Measurements from ENCODE around the gene SPART.

Gene SPART, protein sequence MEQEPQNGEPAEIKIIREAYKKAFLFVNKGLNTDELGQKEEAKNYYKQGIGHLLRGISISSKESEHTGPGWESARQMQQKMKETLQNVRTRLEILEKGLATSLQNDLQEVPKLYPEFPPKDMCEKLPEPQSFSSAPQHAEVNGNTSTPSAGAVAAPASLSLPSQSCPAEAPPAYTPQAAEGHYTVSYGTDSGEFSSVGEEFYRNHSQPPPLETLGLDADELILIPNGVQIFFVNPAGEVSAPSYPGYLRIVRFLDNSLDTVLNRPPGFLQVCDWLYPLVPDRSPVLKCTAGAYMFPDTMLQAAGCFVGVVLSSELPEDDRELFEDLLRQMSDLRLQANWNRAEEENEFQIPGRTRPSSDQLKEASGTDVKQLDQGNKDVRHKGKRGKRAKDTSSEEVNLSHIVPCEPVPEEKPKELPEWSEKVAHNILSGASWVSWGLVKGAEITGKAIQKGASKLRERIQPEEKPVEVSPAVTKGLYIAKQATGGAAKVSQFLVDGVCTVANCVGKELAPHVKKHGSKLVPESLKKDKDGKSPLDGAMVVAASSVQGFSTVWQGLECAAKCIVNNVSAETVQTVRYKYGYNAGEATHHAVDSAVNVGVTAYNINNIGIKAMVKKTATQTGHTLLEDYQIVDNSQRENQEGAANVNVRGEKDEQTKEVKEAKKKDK

DNA sequence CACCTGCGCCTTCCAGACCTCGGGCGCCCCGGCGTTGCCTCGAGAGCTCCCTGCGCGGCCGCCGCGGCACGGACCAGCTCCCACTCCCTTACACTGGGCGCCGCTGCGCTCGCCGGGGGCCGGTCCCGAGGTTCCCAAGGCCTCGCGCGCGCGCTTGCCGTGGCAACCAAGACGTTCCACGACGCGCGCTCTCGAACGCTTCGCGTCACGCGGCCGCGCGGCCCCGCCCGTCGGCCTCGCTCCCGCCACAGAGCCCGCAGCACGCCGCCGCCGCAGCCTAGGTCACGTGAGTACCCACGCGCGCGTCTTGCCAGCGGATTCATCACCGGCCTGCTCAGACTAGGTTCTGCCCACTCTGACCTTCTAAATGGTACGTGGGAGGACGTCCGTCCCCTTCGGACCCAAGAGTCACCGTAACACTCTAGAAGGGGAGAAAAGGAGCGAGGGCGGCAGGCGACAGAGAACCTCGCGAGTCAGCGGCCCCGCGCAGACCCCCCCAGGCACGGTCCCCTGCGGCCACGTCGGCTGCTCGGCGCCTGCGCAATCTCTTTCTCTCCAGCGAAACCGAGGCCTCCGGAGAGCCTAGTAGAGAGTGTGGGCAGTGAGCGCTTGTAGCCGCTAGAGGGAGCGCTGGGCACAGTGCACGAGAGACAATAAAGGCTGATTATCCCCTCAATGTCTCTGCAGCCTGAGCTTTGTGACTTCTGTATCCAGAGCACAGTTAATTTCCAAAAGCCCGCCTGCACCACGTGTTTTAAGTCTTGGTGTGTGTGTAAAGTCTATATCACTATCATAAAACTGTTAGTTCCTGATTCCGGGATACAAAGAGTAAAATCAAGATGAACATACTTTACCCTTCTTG, at the start of gene SPART:
Gene SPART (minus strand): TSS at position 173 of the 862 bp plus-strand sequence. CDS start 10,564 bp downstream, outside the sequence.
- Histone ChIP-seq H3K4me1 (ENCODE audit: insufficient read depth, low read length) (peaks cover 11% of the 10 kb centered on the region), H3K27ac (ENCODE audit: low read length) (no peak within 1 kb of the TSS), H3K9ac (ENCODE audit: low read depth, low read length) (peak within 1 kb of the TSS; percentile 88), H3K27me3 (ENCODE audit: insufficient read depth, low read length) (peaks cover 20% of the 10 kb centered on the region), H3K36me3 (ENCODE audit: insufficient read depth, low read depth, low read length) (no peaks in the 10 kb centered on the region), H3K4me3 (ENCODE audit: low read length) (peak within 1 kb of the TSS; percentile 82), H3K9me3 (ENCODE audit: insufficient read depth, low read depth, low read length) (no peaks in the 10 kb centered on the region)

- Histone ChIP-seq H3K36me3 (ENCODE audit: insufficient read depth, low read depth, low read length) (no peaks in the 10 kb centered on the region), H3K27ac (ENCODE audit: low read length) (no peak overlapping the region), H3K4me1 (ENCODE audit: insufficient read depth, low read length) (no peaks in the 10 kb centered on the region), H3K4me3 (ENCODE audit: low read length) (no peak overlapping the region), H3K9me3 (ENCODE audit: insufficient read depth, low read depth, low read length) (no peaks in the 10 kb centered on the region), H3K27me3 (ENCODE audit: insufficient read depth, low read length) (no peaks in the 10 kb centered on the region), H3K9ac (ENCODE audit: low read depth, low read length) (no peak overlapping the region)
Measured at GRCh38 chr13:36395280-36395679, 49.1 kb upstream of the SPART start.

GRCh38 chr13:36385489-36385888, 39.3 kb upstream of the SPART start:
- H3K4me3 ChIP-seq (ENCODE audit: low read length) = no peak overlapping the region
- H3K36me3 ChIP-seq (ENCODE audit: insufficient read depth, low read depth, low read length) = no peaks in the 10 kb centered on the region
- no peaks in the 10 kb centered on the region for H3K9me3 ChIP-seq (ENCODE audit: insufficient read depth, low read depth, low read length)
- no peaks in the 10 kb centered on the region for H3K4me1 ChIP-seq (ENCODE audit: insufficient read depth, low read length)
- H3K9ac ChIP-seq (ENCODE audit: low read depth, low read length) = no peak overlapping the region
- no peaks in the 10 kb centered on the region for H3K27me3 ChIP-seq (ENCODE audit: insufficient read depth, low read length)
- H3K27ac ChIP-seq (ENCODE audit: low read length) = no peak overlapping the region

DNA sequence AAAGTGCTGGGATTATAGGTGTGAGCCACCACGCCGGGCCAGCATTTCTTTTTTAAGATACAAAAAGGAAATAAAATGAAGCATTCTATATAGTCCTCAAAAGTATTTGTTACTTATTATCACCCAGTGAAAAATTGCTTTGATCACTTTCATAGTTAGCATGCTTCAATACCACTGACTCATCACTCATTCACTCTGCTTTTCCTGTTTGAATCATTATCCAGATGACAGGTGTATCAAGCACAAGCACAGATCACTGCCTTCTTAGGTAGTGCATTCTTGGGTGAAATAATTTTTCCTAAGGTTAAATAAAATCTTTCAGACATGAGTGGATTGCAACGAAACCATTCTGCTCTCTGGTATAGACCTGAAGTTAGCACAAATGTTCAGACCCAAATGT, 35.8 kb upstream of the SPART start:
- Histone ChIP-seq H3K27me3 (ENCODE audit: insufficient read depth, low read length) (no peaks in the 10 kb centered on the region), H3K9ac (ENCODE audit: low read depth, low read length) (no peak overlapping the region), H3K27ac (ENCODE audit: low read length) (no peak overlapping the region), H3K36me3 (ENCODE audit: insufficient read depth, low read depth, low read length) (no peaks in the 10 kb centered on the region), H3K9me3 (ENCODE audit: insufficient read depth, low read depth, low read length) (no peaks in the 10 kb centered on the region), H3K4me1 (ENCODE audit: insufficient read depth, low read length) (no peaks in the 10 kb centered on the region), H3K4me3 (ENCODE audit: low read length) (no peak overlapping the region)

DNA sequence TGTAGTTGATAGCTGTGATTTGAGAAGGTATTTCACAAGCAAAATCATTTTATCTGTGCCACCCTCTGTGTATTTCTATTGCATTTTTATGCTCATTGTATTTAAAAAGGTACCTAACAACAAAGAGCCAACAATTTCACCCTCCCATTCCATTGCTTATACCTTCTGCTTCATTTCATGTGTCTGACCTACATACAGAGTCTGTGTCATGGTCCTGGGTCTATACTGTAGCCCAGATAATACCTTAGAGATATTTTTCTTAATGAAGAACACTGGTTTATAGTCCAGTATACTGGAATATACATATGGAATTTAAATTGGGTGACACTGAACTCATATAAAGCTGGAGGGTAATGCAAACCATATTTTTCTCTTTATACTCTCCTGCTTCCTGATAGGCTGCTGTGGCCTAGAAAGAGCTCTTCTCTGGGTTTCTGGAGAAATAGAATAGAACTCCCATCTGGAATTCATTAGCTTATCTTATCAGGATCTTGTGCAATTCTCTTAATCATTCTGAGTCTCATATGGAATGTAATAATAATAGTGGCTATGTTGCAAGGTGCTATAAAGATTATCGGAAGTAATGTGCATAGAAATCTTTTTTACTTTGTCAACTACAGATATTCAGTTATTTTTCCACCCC, 31.8 kb upstream of the SPART start:
- Histone ChIP-seq H3K27ac (ENCODE audit: low read length) (no peak overlapping the region), H3K4me3 (ENCODE audit: low read length) (no peak overlapping the region), H3K9me3 (ENCODE audit: insufficient read depth, low read depth, low read length) (no peaks in the 10 kb centered on the region), H3K36me3 (ENCODE audit: insufficient read depth, low read depth, low read length) (no peaks in the 10 kb centered on the region), H3K27me3 (ENCODE audit: insufficient read depth, low read length) (no peaks in the 10 kb centered on the region), H3K4me1 (ENCODE audit: insufficient read depth, low read length) (peaks cover 3% of the 10 kb centered on the region; the same call in 1 of the 2 replicates), H3K9ac (ENCODE audit: low read depth, low read length) (no peak overlapping the region)

DNA sequence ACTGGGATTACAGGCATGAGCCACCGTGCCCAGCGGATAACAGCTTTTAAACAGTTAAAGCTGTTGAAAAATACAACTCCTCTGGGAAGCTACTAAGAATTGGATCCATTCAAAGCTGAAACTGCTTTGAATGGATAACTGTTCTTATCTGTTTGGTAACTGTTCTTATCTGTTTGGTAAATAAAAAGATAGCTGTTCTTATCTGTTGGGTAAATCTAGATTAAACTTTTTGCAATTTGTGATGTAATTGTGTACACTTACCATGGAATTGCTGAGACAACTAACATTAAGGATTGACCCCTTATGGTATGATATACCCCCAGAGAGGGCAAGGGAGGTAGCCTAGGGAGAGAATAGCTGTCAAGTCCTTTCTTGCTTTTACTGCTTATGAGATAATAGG, 27.9 kb upstream of the SPART start:
- H3K9me3 ChIP-seq (ENCODE audit: insufficient read depth, low read depth, low read length) = no peaks in the 10 kb centered on the region
- no peak overlapping the region; the same call in 1 of the 2 replicates for H3K9ac ChIP-seq (ENCODE audit: low read depth, low read length)
- H3K36me3 ChIP-seq (ENCODE audit: insufficient read depth, low read depth, low read length) = no peaks in the 10 kb centered on the region; the same call in 1 of the 2 replicates
- H3K4me1 ChIP-seq (ENCODE audit: insufficient read depth, low read length) = peaks cover 3% of the 10 kb centered on the region; the same call in 1 of the 2 replicates
- H3K27me3 ChIP-seq (ENCODE audit: insufficient read depth, low read length) = no peaks in the 10 kb centered on the region
- no peak overlapping the region for H3K4me3 ChIP-seq (ENCODE audit: low read length)
- H3K27ac ChIP-seq (ENCODE audit: low read length) = no peak overlapping the region

- Histone ChIP-seq H3K4me3 (ENCODE audit: low read length) (no peak overlapping the region), H3K27me3 (ENCODE audit: insufficient read depth, low read length) (no peaks in the 10 kb centered on the region), H3K27ac (ENCODE audit: low read length) (no peak overlapping the region), H3K4me1 (ENCODE audit: insufficient read depth, low read length) (peaks cover 1% of the 10 kb centered on the region), H3K9me3 (ENCODE audit: insufficient read depth, low read depth, low read length) (no peaks in the 10 kb centered on the region), H3K36me3 (ENCODE audit: insufficient read depth, low read depth, low read length) (no peaks in the 10 kb centered on the region; the same call in 1 of the 2 replicates), H3K9ac (ENCODE audit: low read depth, low read length) (no peak overlapping the region)
Measured at GRCh38 chr13:36371185-36371584, 25.0 kb upstream of the SPART start.

GRCh38 chr13:36370108-36370429, 23.9 kb upstream of the SPART start:
- Histone ChIP-seq H3K4me1 (ENCODE audit: insufficient read depth, low read length) (no peaks in the 10 kb centered on the region; the same call in 1 of the 2 replicates), H3K36me3 (ENCODE audit: insufficient read depth, low read depth, low read length) (no peaks in the 10 kb centered on the region; the same call in 1 of the 2 replicates), H3K9me3 (ENCODE audit: insufficient read depth, low read depth, low read length) (no peaks in the 10 kb centered on the region), H3K4me3 (ENCODE audit: low read length) (no peak overlapping the region), H3K27me3 (ENCODE audit: insufficient read depth, low read length) (no peaks in the 10 kb centered on the region), H3K9ac (ENCODE audit: low read depth, low read length) (no peak overlapping the region), H3K27ac (ENCODE audit: low read length) (no peak overlapping the region)

GRCh38 chr13:36369268-36370107, 23.3 kb upstream of the SPART start:
- no peaks in the 10 kb centered on the region; the same call in 1 of the 2 replicates for H3K4me1 ChIP-seq (ENCODE audit: insufficient read depth, low read length)
- no peaks in the 10 kb centered on the region for H3K9me3 ChIP-seq (ENCODE audit: insufficient read depth, low read depth, low read length)
- H3K27ac ChIP-seq (ENCODE audit: low read length) = no peak overlapping the region
- H3K27me3 ChIP-seq (ENCODE audit: insufficient read depth, low read length) = no peaks in the 10 kb centered on the region
- H3K9ac ChIP-seq (ENCODE audit: low read depth, low read length) = no peak overlapping the region
- H3K4me3 ChIP-seq (ENCODE audit: low read length) = no peak overlapping the region
- H3K36me3 ChIP-seq (ENCODE audit: insufficient read depth, low read depth, low read length) = no peaks in the 10 kb centered on the region; the same call in 1 of the 2 replicates

DNA sequence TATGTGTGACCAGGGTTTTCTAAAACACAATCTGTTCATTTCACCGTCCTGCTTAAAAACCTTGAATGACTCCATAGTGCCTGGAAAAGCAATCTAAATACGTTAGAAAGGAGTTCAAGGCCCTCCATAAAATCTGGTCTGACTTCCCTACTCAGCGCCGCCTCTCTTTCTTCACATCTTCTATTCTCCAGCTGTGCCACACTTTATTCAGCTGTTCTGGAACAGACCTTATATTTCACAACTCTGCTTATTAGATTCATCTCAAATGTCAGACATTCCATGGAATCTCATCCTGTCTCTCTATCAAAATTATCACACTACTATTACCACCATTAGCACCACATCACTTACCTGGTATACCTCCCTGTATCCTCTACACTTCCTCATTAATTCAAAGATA, 19.8 kb upstream of the SPART start:
- Histone ChIP-seq H3K9me3 (ENCODE audit: insufficient read depth, low read depth, low read length) (no peaks in the 10 kb centered on the region), H3K27ac (ENCODE audit: low read length) (no peak overlapping the region), H3K9ac (ENCODE audit: low read depth, low read length) (no peak overlapping the region), H3K36me3 (ENCODE audit: insufficient read depth, low read depth, low read length) (no peaks in the 10 kb centered on the region; the same call in 1 of the 2 replicates), H3K4me3 (ENCODE audit: low read length) (no peak overlapping the region), H3K4me1 (ENCODE audit: insufficient read depth, low read length) (no peaks in the 10 kb centered on the region; the same call in none of the 2 replicates), H3K27me3 (ENCODE audit: insufficient read depth, low read length) (no peaks in the 10 kb centered on the region)
